ENCODE measurements around the gene KRT76. TPM values are rescaled to one million over a fixed set of nuclear protein-coding genes. Genes with fewer than 3 reads are reported as not detected.

The KRT76 gene
- total and polyA plus RNA-seq, 2 experiments from 2014 or later, result not detected

DNA sequence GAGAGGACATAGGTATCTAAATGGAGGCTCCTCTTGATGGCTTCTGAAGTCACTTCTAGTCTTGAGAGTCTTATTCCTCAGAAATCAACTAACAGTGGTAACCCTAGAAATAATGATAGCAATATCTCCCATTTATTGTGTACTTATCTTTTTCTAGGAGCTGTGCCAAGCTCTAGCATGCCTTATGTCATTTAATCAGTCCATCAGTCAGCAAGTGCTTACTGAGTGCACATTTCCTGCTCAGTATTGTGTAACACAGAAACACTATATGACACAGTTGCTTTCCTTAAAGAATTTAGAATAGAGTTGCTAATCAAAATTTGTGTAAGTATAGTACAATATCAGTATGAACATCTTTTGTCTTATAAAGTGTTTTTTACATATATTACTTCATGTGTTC lies 36.6 kb downstream of the KRT76 start:
- H3F3A ChIP-seq (ENCODE audit: insufficient read depth), result no peaks in the 10 kb centered on the region
- H2AFZ ChIP-seq, result no peak overlapping the region
- H3K9ac ChIP-seq, result no peak overlapping the region
- no peaks in the 10 kb centered on the region for H3K9me2 ChIP-seq (ENCODE audit: insufficient read depth)
- DNase-seq, result no peak
- H3K27me3 ChIP-seq (replicated peaks; ENCODE audit: insufficient read depth), result no peaks in the 10 kb centered on the region
- no peaks in the 10 kb centered on the region for H3K9me3 ChIP-seq (ENCODE audit: low read depth)
- H3K4me2 ChIP-seq (ENCODE audit: unreplicated experiment), result no peak overlapping the region
- TF ChIP-seq EZH2 (IDR thresholded peaks at IDR 0.05; ENCODE audit: insufficient read depth, poor library complexity, severe bottlenecking), result no peak
- TF ChIP-seq EZH2phosphoT487 (IDR thresholded peaks at IDR 0.05; ENCODE audit: insufficient read depth, low read depth), result no peak
- no peaks in the 10 kb centered on the region for H3K36me3 ChIP-seq (ENCODE audit: low read depth)
- no peak overlapping the region for H3K27ac ChIP-seq
- no peaks in the 10 kb centered on the region for H3K4me1 ChIP-seq (ENCODE audit: insufficient read depth)
- no peaks in the 10 kb centered on the region for H4K20me1 ChIP-seq (ENCODE audit: insufficient read depth)
- no peak overlapping the region for H3K4me3 ChIP-seq
- in situ Hi-C loops (cut with MboI), result no loop called here
- no peaks in the 10 kb centered on the region for H3K79me2 ChIP-seq (ENCODE audit: insufficient read depth)

- H3K4me2 ChIP-seq (ENCODE audit: unreplicated experiment), result no peak overlapping the region
- no peak overlapping the region for H3K4me3 ChIP-seq
- H3K9me2 ChIP-seq (ENCODE audit: insufficient read depth), result no peaks in the 10 kb centered on the region
- no peak overlapping the region for H3K27ac ChIP-seq
- no peak overlapping the region for H3K9ac ChIP-seq
- no peaks in the 10 kb centered on the region for H4K20me1 ChIP-seq (ENCODE audit: insufficient read depth)
- no peaks in the 10 kb centered on the region for H3K27me3 ChIP-seq (replicated peaks; ENCODE audit: insufficient read depth)
- H2AFZ ChIP-seq, result no peak overlapping the region
- no peak for TF ChIP-seq EZH2 (IDR thresholded peaks at IDR 0.05; ENCODE audit: insufficient read depth, poor library complexity, severe bottlenecking)
- no peak for TF ChIP-seq EZH2phosphoT487 (IDR thresholded peaks at IDR 0.05; ENCODE audit: insufficient read depth, low read depth)
- H3K79me2 ChIP-seq (ENCODE audit: insufficient read depth), result no peaks in the 10 kb centered on the region
- no peaks in the 10 kb centered on the region for H3K36me3 ChIP-seq (ENCODE audit: low read depth)
- DNase-seq, result no peak
- H3K9me3 ChIP-seq (ENCODE audit: low read depth), result no peaks in the 10 kb centered on the region
- in situ Hi-C loops (cut with MboI), result no loop called here
- H3F3A ChIP-seq (ENCODE audit: insufficient read depth), result no peaks in the 10 kb centered on the region
- H3K4me1 ChIP-seq (ENCODE audit: insufficient read depth), result no peaks in the 10 kb centered on the region
These were observed 37.2 kb downstream of the KRT76 start for GRCh38 chr12:52739963-52740362.

- WGBS, 2 experiments (ENCODE audit: low coverage in 1 of 2, low lambda C conversion rate in 2 of 2, missing lambda C conversion rate in 2 of 2), result 30 to 33% methylated on average over 5 of the region's 5 CpGs
- H3K36me3 ChIP-seq (ENCODE audit: low read depth), result no peaks in the 10 kb centered on the region
- no peak overlapping the region for H2AFZ ChIP-seq
- no peak overlapping the region for H3K4me3 ChIP-seq
- H3K79me2 ChIP-seq (ENCODE audit: insufficient read depth), result no peaks in the 10 kb centered on the region
- H3K4me1 ChIP-seq (ENCODE audit: insufficient read depth), result no peaks in the 10 kb centered on the region
- H3K9ac ChIP-seq, result no peak overlapping the region
- TF ChIP-seq EZH2phosphoT487 (IDR thresholded peaks at IDR 0.05; ENCODE audit: insufficient read depth, low read depth) (no peak), EZH2 (IDR thresholded peaks at IDR 0.05; ENCODE audit: insufficient read depth, poor library complexity, severe bottlenecking) (no peak)
- H4K20me1 ChIP-seq (ENCODE audit: insufficient read depth), result no peaks in the 10 kb centered on the region
- in situ Hi-C loops (cut with MboI), result no loop called here
- H3F3A ChIP-seq (ENCODE audit: insufficient read depth), result no peaks in the 10 kb centered on the region
- peaks cover 9% of the 10 kb centered on the region for H3K27me3 ChIP-seq (replicated peaks; ENCODE audit: insufficient read depth)
- no peak for DNase-seq
- H3K9me2 ChIP-seq (ENCODE audit: insufficient read depth), result no peaks in the 10 kb centered on the region
- no peak overlapping the region for H3K4me2 ChIP-seq (ENCODE audit: unreplicated experiment)
- no peaks in the 10 kb centered on the region for H3K9me3 ChIP-seq (ENCODE audit: low read depth)
- no peak overlapping the region for H3K27ac ChIP-seq
These were observed 41.1 kb downstream of the KRT76 start for GRCh38 chr12:52735816-52736632.

DNA sequence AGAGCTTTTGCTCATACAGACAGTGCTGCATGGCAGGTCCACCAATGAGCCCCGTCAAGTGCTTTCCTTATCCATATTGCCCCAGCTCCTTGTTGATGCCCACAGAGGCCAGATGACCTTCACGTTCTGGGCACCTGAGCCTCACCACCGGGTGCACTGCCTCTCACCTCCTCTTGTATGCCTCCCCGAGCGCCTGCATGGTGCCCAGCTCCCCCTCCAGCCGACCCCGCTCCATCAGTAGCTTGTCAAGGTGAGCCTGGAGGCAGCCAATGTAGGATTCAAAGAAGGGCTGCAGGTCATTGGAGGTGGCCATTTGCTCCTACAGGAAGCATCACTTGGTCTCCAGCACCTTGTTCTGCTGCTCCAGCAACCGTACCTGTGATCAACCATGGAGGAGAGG lies 42.0 kb downstream of the KRT76 start:
- Histone ChIP-seq H3K27me3 (replicated peaks; ENCODE audit: insufficient read depth) (peaks cover 17% of the 10 kb centered on the region), H3K9me2 (ENCODE audit: insufficient read depth) (no peaks in the 10 kb centered on the region), H3K27ac (no peak overlapping the region), H3K4me1 (ENCODE audit: insufficient read depth) (no peaks in the 10 kb centered on the region), H3K36me3 (ENCODE audit: low read depth) (no peaks in the 10 kb centered on the region), H3K4me3 (no peak overlapping the region), H3K79me2 (ENCODE audit: insufficient read depth) (no peaks in the 10 kb centered on the region), H3K9ac (no peak overlapping the region), H2AFZ (no peak overlapping the region), H4K20me1 (ENCODE audit: insufficient read depth) (no peaks in the 10 kb centered on the region), H3K4me2 (ENCODE audit: unreplicated experiment) (no peak overlapping the region), H3K9me3 (ENCODE audit: low read depth) (no peaks in the 10 kb centered on the region), H3F3A (ENCODE audit: insufficient read depth) (no peaks in the 10 kb centered on the region)
- TF ChIP-seq EZH2phosphoT487 (IDR thresholded peaks at IDR 0.05; ENCODE audit: insufficient read depth, low read depth), result no peak
- TF ChIP-seq EZH2 (IDR thresholded peaks at IDR 0.05; ENCODE audit: insufficient read depth, poor library complexity, severe bottlenecking), result no peak
- WGBS, 2 experiments (ENCODE audit: low coverage in 1 of 2, low lambda C conversion rate in 2 of 2, missing lambda C conversion rate in 2 of 2), result 56 to 66% methylated on average over 7 to 8 of the region's 8 CpGs
- DNase-seq, result no peak
- in situ Hi-C loops (cut with MboI), result no loop called here

- Histone ChIP-seq H3K27me3 (replicated peaks; ENCODE audit: insufficient read depth) (peaks cover 23% of the 10 kb centered on the region), H3K4me2 (ENCODE audit: unreplicated experiment) (no peak overlapping the region), H4K20me1 (ENCODE audit: insufficient read depth) (no peaks in the 10 kb centered on the region), H3K9ac (no peak overlapping the region), H3K4me1 (ENCODE audit: insufficient read depth) (no peaks in the 10 kb centered on the region), H3F3A (ENCODE audit: insufficient read depth) (no peaks in the 10 kb centered on the region), H3K9me2 (ENCODE audit: insufficient read depth) (no peaks in the 10 kb centered on the region), H3K79me2 (ENCODE audit: insufficient read depth) (no peaks in the 10 kb centered on the region), H3K27ac (no peak overlapping the region), H3K9me3 (ENCODE audit: low read depth) (no peaks in the 10 kb centered on the region), H3K4me3 (no peak overlapping the region), H3K36me3 (ENCODE audit: low read depth) (no peaks in the 10 kb centered on the region), H2AFZ (no peak overlapping the region)
- no peak for DNase-seq
- WGBS, 2 experiments (ENCODE audit: low coverage in 1 of 2, low lambda C conversion rate in 2 of 2, missing lambda C conversion rate in 2 of 2), result 21 to 27% methylated on average over 2 of the region's 2 CpGs
- TF ChIP-seq EZH2phosphoT487 (IDR thresholded peaks at IDR 0.05; ENCODE audit: insufficient read depth, low read depth), result no peak
- in situ Hi-C loops (cut with MboI), result no loop called here
These were observed 46.4 kb downstream of the KRT76 start for GRCh38 chr12:52730793-52731192.

Measured in GM23248 (cell line).